GM18951 (cell line): ENCODE results near the gene KCNIP4.

Experiments
- POLR2A ChIP-seq: IDR thresholded peaks from 4 replicates; pipeline ENCODE4 v1.6.1; 2011; ENCODE audit warnings: mild to moderate bottlenecking; ENCODE audit not compliant: insufficient read length, insufficient read depth; ENCODE audit errors: extremely low read depth
- in situ Hi-C: fragments of 300-500 bp; cut with MboI; formaldehyde crosslinking; loops from one replicate; pipeline ENCODE4 v1.12.0; 2022; ENCODE audit warnings: low sequenced_read_pairs, mixed read lengths, inconsistent platforms; ENCODE audit not compliant: unreplicated experiment

The KCNIP4 gene

DNA sequence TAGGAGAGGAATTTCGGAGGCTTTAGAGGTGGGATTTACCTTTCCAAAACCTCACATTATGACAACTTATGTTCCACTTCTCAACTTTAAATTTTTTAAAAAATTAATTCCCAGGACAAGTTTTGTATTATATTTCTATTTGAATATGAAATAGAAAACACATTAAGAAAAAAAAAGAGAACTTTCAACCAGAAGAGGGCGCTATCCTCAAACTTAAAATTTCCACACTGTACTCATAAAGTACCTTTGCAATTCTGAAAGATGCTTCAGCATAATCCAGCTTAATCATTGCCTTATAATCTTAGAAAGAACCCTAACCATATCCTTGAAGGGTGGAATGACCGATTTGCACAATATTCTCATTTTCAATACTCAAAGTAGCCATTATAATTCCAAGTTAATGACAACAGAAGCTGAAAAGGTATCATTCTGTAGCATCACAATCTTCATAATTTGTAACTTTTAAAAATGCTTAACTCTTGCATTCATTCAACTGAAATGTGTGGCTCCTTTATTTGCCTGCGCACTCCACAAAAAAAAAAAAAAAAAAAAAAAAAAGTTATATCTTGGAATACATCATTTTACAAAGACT lies 158.0 kb downstream of the KCNIP4 start:
- in situ Hi-C loops = loop anchor here (25.0 kb wide), 2 partner anchors 597 to 897 kb away; partner anchors contain the start of gene GBA3
- no peak for TF ChIP-seq POLR2A

DNA sequence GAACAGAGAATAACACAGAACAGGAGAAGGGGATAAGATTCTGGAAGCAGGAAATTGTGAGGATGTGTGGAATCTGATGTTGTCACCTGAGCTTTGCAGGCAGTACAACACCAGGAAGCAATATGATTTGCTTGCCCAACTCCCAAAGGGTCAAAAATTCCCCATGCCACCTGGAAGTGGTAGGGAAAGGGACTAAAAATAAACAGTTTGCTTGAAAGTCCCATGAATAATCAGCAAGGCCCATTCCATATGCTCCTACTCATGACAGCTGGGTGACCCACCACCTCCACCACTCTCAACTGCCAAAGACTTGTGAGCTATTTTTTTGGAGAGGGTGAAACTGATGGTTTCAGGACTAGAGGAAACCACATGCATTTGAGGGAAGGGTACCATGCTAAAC lies 168.4 kb downstream of the KCNIP4 start:
- no peak for TF ChIP-seq POLR2A
- in situ Hi-C loops = loop anchor here (25.0 kb wide), 2 partner anchors 607 to 907 kb away; partner anchors contain the start of gene GBA3

DNA sequence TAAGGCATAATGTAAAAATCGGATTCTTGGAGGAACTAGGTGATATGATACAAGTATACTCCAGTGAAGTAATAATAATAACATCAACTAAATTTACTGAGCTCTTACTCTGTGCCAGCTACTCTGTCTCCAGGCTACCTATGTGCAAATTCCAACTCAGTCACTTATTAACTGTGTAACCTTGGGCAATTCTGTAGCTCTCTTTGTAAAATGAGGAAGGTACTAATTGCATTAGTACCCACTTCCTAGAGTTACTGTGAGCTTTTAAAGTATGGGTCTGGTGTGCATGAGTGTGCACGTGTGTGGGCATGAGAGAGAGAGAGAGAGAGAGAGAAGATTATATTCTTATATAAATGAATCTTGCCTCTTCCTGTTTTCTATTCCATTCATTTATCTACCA lies 169.9 kb downstream of the KCNIP4 start:
- in situ Hi-C loops = loop anchor here (10.0 to 25.0 kb wide), 3 partner anchors 609 to 1004 kb away; partner anchors contain the start of gene GBA3
- TF ChIP-seq POLR2A = no peak

DNA sequence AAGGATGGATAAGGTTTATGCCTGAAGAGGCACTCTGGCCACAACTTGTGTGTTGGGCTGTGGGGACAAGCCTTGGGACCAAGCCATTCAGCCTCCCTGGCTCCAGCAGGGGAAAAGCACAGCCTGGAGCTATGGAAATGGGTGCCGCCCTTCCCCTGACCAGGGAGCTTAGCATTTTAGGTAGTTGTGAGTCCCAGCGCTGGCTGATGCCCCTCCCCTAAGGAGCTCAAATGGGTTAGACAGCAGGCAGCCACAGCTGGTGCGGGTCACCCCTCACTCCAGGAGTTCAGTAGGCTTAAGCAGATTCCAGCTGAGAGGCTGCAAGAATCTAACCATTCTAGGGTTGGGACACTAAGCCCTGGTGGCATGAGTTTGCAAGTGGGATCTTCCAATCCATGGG lies 172.9 kb downstream of the KCNIP4 start:
- in situ Hi-C loops = loop anchor here (10.0 to 25.0 kb wide), 3 partner anchors 612 to 1001 kb away; partner anchors contain the start of gene GBA3
- no peak for TF ChIP-seq POLR2A

DNA sequence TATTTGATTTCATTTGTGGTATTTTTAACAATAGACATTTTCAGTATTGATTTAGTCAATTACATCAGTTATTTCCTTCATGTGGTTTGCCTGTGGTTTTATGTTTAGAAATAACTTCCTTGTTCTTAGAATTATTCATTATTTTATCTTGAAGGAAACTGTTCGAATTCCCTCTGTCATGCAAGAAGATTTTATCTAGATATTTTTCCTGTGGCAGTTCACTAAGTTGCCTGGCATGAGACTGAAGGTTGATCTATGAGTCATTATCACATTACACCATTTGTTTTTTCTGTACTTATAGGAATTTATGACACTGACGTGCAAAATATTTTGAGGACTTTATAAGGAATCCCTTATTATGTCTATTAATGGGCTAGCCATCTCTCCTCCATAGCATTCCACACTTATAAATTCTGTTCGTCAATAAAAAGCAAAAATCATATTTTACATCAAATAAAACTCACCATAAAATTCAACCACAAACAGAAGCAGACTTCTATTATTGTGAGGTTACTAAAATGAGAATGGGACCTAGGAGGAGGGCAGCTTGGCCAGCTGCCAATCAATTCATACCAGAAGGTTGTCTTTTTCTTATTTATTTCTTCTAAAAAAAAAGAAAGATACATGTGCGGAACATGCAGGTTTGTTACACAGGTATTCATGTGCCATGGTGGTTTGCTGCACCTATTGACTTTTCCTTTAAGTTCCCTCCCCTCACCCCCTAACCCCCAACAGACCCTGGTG lies 179.0 kb downstream of the KCNIP4 start:
- in situ Hi-C loops = loop anchor here (10.0 kb wide), 1 partner anchor 995 kb away; no protein-coding TSS in a partner anchor
- TF ChIP-seq POLR2A = no peak

DNA sequence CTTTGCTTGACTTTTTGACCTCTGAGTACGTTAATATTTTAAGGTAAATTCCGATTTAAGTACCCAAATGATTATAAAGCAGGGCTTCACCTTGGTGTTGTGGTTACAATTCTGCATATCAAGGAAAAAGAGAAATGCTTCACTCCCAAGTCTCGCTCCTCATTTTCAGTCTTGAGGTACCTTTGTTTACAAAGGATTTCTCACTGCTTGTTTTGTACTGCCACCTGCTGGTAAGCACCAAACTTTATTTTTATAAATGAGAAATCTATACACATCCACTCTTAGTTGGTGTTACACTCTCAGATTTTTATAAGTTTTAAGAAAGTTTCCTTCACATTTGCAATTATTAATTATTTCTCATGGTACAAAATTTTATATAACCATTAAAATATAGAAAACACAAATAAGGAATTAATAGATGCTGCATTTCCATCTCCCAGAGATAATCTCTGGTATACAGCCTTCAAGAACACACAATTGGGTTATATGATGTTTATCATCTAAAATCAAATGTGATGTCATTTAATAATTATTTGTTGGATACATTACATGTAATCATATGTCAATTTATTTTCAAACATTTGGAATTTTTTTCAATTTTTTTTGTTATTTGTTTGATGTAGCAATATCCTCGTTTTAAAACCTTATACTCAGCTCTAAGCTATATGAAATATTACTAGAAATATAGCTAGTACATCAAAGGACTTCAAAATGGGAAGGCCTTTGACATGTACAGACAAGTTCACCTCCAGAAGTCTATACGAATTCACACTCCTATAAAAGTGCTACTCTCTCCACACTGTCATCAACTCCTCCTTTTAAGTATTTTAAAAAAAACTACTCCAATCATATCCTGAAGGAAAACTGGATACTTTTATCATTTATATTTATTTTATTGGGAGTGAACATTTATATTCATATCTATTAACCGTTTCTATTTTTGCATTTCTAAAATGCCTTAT lies 179.9 kb downstream of the KCNIP4 start:
- TF ChIP-seq POLR2A = no peak
- in situ Hi-C loops = no loop called here

DNA sequence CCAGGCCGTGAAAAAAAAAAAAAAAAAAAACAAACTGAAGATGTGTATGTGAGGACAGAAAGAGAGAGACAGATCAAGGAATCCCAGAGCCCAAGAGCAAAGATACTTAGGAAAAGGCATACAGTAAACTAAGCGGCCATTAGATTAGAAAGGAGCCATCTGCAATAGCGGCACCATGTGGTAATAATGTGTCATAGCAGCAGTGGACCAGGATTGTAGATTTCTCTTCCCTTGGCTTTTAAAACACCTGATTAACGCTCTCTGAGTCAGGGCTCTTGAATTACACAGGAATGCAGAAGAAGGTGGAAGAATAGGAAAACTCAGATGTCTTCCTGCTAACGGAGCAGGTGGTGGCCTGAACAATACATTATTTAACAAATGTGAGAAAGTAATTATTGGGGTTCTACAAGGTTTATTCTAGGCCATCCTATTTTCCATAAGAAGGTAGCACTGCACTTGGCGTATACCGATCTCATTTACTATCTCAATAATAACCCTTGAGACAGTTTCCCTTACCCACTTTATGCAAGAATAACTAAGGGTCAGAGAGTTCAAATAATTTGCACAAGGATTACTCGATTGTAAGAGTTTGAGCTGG lies 182.7 kb downstream of the KCNIP4 start:
- in situ Hi-C loops = no loop called here
- no peak for TF ChIP-seq POLR2A

DNA sequence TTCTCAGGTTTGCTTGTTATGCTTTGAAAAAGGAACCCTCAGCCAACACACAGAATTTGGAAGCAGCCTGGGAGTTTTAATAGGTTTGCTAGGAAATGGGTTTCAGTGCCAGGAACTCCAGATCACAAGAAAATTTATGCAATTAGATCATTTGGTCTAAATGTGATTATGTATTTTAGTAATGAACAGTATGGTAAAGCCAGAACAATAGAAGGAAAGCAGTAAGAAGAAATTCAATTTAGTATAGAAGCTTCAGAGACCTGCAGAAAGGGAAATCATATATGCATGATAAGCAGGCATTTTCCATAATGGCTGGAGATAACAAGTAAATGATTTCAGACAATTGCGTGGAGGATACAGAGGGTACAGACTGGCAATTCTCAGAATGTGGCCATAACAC lies 184.7 kb downstream of the KCNIP4 start:
- in situ Hi-C loops = no loop called here
- TF ChIP-seq POLR2A = no peak

DNA sequence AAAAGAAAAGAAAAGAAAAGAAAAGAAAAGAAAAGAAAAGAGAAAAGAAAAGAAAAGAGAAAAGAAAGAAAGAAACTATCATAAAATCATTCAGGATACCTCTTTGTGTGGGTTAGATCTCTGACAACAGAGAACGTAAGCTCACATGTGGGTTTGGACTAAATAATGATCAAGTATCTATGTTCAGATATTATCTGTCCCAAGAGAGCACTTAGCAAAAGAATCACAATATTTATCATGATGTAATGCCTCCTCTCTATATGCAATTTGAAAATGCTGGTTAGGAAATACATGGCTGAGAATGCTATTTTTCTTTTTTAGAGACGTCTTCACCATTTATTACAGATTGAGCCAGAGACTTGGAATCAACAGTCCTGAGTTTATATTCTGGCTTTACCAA lies 191.3 kb downstream of the KCNIP4 start:
- in situ Hi-C loops = no loop called here
- no peak for TF ChIP-seq POLR2A

DNA sequence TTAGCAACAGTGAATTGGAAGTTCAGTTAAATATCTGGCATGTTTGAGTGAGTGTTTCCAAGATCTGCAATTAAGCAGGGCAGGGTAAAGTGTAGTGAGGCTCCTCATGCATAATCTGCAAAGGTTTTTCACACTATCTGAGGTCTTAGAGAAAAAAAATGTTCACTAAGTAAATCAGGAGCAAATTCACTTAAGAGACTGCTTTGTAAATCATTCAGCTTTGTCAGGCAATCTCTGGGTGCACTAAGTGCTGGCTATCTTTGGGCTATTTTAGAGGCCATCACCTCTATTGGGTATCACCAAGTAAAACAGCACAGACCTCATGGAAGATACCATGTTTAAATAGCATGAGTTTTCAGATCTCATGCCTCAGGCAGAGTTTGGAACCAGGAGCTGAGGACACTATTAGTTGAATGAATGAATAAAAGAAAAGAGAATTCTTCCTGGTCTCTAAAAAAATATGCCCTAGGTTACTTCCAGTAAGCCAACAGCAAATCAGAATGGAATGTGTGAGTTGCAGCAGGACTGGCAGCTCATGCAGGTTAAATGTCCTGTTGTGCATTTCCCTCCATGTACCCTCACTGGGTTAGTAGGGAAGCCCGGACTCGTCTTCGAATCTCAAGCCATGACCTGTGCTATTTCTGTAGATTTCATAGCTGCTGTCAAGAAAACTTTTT lies 195.3 kb downstream of the KCNIP4 start:
- in situ Hi-C loops = no loop called here
- TF ChIP-seq POLR2A = no peak

DNA sequence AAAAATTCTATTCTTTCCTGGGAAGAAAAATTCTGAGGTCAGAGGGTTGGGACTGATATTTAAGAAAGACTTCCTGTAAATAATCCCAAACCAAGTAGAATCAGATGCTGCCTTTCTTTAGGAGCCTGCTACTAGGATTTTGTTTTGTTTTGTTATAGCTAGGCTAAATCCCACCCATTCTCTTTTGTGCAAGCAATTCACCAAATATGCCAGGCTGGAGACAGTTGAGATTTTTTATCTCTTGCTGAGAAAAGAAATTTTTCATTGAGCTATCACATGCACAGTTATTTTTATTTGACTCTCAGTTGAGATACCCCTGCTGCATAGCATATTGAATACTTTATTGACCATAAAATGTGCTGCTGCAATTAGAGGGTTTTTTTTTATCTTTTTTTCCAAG lies 196.0 kb downstream of the KCNIP4 start:
- in situ Hi-C loops = no loop called here
- TF ChIP-seq POLR2A = no peak

DNA sequence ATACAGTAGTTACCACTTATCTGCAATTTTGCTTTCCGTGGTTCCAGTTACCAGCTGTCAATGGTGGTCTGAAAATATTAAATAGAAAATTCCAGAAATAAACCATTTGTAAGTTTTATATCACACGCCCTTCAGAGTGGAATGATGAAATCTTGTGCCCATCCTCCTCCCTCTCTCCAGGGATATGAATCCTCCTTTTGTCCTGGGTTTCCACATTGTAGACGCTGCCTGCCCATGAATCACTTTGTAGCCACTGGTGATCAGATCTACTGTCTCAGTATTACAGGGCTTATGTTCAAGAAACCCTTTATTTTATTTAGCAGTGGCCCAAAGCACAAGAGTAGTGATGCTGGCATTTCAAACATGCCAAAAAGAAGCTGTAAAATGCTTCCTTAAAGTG lies 198.6 kb downstream of the KCNIP4 start:
- in situ Hi-C loops = no loop called here
- no peak for TF ChIP-seq POLR2A
